Activated naive CD8-positive, alpha-beta T cell (primary cell): ENCODE results near the gene SPINDOC.

Experiments
- H3K27ac Mint-ChIP-seq: one replicate; pipeline ENCODE4 v1.8.0; 2021; ENCODE audit warnings: mixed read lengths
- H3K27me3 Mint-ChIP-seq: one replicate; pipeline ENCODE4 v1.8.0; 2021; ENCODE audit warnings: mixed read lengths
- H3K36me3 Mint-ChIP-seq: one replicate; pipeline ENCODE4 v1.8.0; 2021; ENCODE audit warnings: mixed read lengths
- H3K4me1 Mint-ChIP-seq: one replicate; pipeline ENCODE4 v1.8.0; 2021; ENCODE audit warnings: low read depth, mixed read lengths
- H3K4me3 Mint-ChIP-seq: one replicate; pipeline ENCODE4 v1.8.0; 2021; ENCODE audit warnings: mild to moderate bottlenecking, mixed read lengths
- H3K9me3 Mint-ChIP-seq: one replicate; pipeline ENCODE4 v1.8.0; 2021; ENCODE audit warnings: low read depth, mixed read lengths

Gene SPINDOC

GRCh38 chr11:63813563-63814382 is 517 bp downstream of the SPINDOC start:
- H3K27ac Mint-ChIP-seq: peak overlapping the region; percentile 22
- no peaks in the 10 kb centered on the region for H3K27me3 Mint-ChIP-seq
- no peaks in the 10 kb centered on the region for H3K36me3 Mint-ChIP-seq
- peak overlapping the region; percentile 84 for H3K4me3 Mint-ChIP-seq
- H3K4me1 Mint-ChIP-seq: peaks cover 22% of the 10 kb centered on the region
- H3K9me3 Mint-ChIP-seq: no peaks in the 10 kb centered on the region

- peak overlapping the region; percentile 84 for H3K4me3 Mint-ChIP-seq
- peak overlapping the region; percentile 22 for H3K27ac Mint-ChIP-seq
- H3K4me1 Mint-ChIP-seq: peaks cover 22% of the 10 kb centered on the region
- H3K36me3 Mint-ChIP-seq: no peaks in the 10 kb centered on the region
- H3K9me3 Mint-ChIP-seq: no peaks in the 10 kb centered on the region
- no peaks in the 10 kb centered on the region for H3K27me3 Mint-ChIP-seq
Measured at GRCh38 chr11:63814383-63814736, 1.1 kb downstream of the SPINDOC start.

DNA sequence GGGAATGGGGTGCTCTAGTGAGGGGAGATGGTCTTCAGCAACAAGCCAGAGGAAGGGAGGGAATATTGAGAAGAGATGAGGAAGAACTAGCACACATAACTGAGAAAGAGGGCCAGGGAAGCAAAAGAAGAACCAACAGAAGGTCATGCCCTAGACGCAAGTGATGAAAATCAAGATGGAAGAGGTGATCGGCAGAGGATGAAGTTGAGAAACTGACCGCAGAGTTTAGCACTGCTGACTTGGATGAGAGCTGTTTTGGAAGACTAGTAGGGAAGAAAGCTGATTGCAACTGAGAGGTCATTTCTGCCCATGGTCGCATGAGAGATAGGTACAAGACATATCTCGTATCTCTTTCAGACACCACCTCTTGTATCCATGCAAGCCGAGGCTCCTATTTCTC is 2.9 kb downstream of the SPINDOC start:
- H3K4me1 Mint-ChIP-seq: peaks cover 22% of the 10 kb centered on the region
- no peaks in the 10 kb centered on the region for H3K27me3 Mint-ChIP-seq
- H3K27ac Mint-ChIP-seq: no peak overlapping the region
- no peak overlapping the region for H3K4me3 Mint-ChIP-seq
- no peaks in the 10 kb centered on the region for H3K9me3 Mint-ChIP-seq
- H3K36me3 Mint-ChIP-seq: peaks cover 3% of the 10 kb centered on the region

- H3K4me3 Mint-ChIP-seq: no peak overlapping the region
- peaks cover 3% of the 10 kb centered on the region for H3K36me3 Mint-ChIP-seq
Measured at GRCh38 chr11:63816732-63817131, 3.5 kb downstream of the SPINDOC start.

GRCh38 chr11:63817758-63818498 is 4.7 kb downstream of the SPINDOC start:
- Mint-ChIP-seq H3K27me3 (no peaks in the 10 kb centered on the region), H3K4me1 (peaks cover 18% of the 10 kb centered on the region), H3K9me3 (no peaks in the 10 kb centered on the region), H3K27ac (no peak overlapping the region), H3K4me3 (no peak overlapping the region), H3K36me3 (peaks cover 9% of the 10 kb centered on the region)

More at GRCh38 chr11:63816732-63817131, 3.5 kb downstream of the SPINDOC start:
- H3K4me1 Mint-ChIP-seq: peaks cover 22% of the 10 kb centered on the region
- H3K9me3 Mint-ChIP-seq: no peaks in the 10 kb centered on the region
- no peaks in the 10 kb centered on the region for H3K27me3 Mint-ChIP-seq
- H3K27ac Mint-ChIP-seq: no peak overlapping the region

- peaks cover 18% of the 10 kb centered on the region for H3K4me1 Mint-ChIP-seq
- H3K27ac Mint-ChIP-seq: no peak overlapping the region
- no peaks in the 10 kb centered on the region for H3K27me3 Mint-ChIP-seq
- no peak overlapping the region for H3K4me3 Mint-ChIP-seq
- peaks cover 9% of the 10 kb centered on the region for H3K36me3 Mint-ChIP-seq
- no peaks in the 10 kb centered on the region for H3K9me3 Mint-ChIP-seq
Measured at GRCh38 chr11:63818609-63819008, 5.4 kb downstream of the SPINDOC start.

DNA sequence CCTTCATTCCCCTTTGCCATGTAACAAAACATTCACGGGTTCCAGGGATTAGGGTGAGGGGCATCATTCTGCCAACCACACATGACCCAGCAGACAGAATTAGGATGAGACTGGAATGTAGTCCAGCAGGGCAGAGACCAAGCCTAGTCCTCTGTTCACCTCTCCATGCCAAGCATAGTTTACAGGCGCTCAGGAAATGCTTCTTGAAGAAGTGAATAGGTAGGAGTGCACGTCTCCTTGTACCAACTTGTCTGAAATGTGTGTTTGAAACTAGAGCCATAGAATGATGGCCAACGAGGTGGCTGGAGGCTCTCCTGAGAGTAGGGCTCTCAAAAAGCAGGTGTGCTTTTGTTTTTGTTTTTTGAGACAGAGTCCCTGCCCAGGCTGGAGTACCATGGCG is 8.2 kb downstream of the SPINDOC start:
- H3K27me3 Mint-ChIP-seq: no peaks in the 10 kb centered on the region
- H3K27ac Mint-ChIP-seq: no peak overlapping the region
- no peaks in the 10 kb centered on the region for H3K4me1 Mint-ChIP-seq
- H3K36me3 Mint-ChIP-seq: peaks cover 9% of the 10 kb centered on the region
- no peaks in the 10 kb centered on the region for H3K9me3 Mint-ChIP-seq
- no peak overlapping the region for H3K4me3 Mint-ChIP-seq

GRCh38 chr11:63826471-63827190 is 13.4 kb downstream of the SPINDOC start:
- no peaks in the 10 kb centered on the region for H3K27me3 Mint-ChIP-seq
- peaks cover 6% of the 10 kb centered on the region for H3K36me3 Mint-ChIP-seq
- no peaks in the 10 kb centered on the region for H3K9me3 Mint-ChIP-seq
- no peaks in the 10 kb centered on the region for H3K4me1 Mint-ChIP-seq
- no peak overlapping the region for H3K4me3 Mint-ChIP-seq
- H3K27ac Mint-ChIP-seq: no peak overlapping the region

DNA sequence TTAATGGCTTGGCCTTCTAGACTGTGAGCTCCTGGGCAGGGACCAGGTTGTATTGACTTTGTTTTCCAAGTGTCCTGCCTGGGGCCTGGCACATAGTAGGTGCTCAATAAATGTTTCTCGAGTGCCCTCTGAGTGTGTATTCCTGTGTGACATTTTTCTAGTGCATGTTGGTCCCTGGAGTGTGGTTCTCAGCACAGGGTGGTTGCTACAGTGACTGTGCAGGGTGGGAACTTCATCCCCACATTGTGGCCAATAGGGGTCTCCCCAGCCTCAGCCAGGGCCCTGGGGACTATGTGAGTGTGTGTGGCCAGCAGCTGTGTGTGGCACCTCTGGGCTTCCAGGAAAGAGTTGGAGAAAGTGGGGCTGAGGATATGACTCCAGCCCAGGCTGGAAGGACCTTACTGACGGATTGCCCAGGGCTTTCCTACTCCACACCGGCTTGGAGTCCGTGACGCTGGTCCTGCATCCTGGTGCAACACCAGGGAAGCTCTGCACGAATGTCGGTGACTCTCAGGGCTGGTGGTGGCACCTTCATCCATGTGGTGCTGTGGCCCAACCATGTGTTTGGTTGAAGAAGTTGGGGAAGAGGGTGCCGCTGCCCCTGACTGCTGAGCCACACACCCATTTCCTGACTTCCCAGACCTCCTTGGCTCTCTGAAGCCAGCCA is 16.7 kb downstream of the SPINDOC start:
- Mint-ChIP-seq H3K4me3 (no peak overlapping the region), H3K9me3 (no peaks in the 10 kb centered on the region), H3K4me1 (peaks cover 2% of the 10 kb centered on the region), H3K36me3 (no peaks in the 10 kb centered on the region), H3K27ac (no peak overlapping the region), H3K27me3 (no peaks in the 10 kb centered on the region)

- Mint-ChIP-seq H3K36me3 (no peaks in the 10 kb centered on the region), H3K27ac (no peak overlapping the region), H3K4me3 (no peak overlapping the region), H3K4me1 (peaks cover 2% of the 10 kb centered on the region), H3K9me3 (no peaks in the 10 kb centered on the region), H3K27me3 (no peaks in the 10 kb centered on the region)
Measured at GRCh38 chr11:63831326-63831725, 18.1 kb downstream of the SPINDOC start.

GRCh38 chr11:63832336-63832735 is 19.1 kb downstream of the SPINDOC start:
- H3K36me3 Mint-ChIP-seq: no peaks in the 10 kb centered on the region
- H3K4me3 Mint-ChIP-seq: no peak overlapping the region
- H3K4me1 Mint-ChIP-seq: peaks cover 6% of the 10 kb centered on the region
- H3K27me3 Mint-ChIP-seq: no peaks in the 10 kb centered on the region
- no peaks in the 10 kb centered on the region for H3K9me3 Mint-ChIP-seq
- H3K27ac Mint-ChIP-seq: no peak overlapping the region

GRCh38 chr11:63833048-63833447 is 19.8 kb downstream of the SPINDOC start:
- Mint-ChIP-seq H3K9me3 (no peaks in the 10 kb centered on the region), H3K27me3 (no peaks in the 10 kb centered on the region), H3K27ac (no peak overlapping the region)

DNA sequence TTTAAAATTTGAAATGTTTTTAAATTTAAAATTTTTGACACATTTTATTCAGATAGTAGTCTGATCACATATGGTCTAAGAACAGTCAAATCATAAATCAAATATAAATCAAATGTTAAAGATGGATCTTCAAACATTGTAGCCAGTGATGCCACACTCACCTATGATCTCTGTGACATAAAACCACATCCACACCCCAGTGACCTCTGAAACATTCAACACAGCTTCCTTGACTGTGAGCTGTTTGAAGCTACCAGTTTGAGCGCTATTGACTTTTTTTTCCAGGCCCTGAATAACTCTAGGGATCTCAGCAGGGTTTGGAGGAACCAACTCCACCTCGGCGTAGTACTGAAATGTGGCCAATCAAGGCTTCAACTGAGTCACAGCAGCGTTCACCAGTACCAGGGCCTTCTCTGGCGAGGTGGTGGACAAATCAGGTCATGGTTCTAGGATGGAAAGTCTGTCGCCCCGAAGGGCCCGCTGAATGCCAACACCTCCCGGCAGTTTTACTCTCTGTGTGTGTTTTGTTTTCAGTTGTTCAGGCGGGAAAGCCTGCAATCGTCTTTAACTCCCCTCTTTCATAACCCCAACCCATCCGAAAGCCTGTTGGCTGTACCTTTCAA is 21.4 kb downstream of the SPINDOC start:
- peaks cover 17% of the 10 kb centered on the region for H3K4me1 Mint-ChIP-seq
- H3K36me3 Mint-ChIP-seq: no peaks in the 10 kb centered on the region
- H3K27me3 Mint-ChIP-seq: no peaks in the 10 kb centered on the region
- no peak overlapping the region for H3K4me3 Mint-ChIP-seq
- H3K9me3 Mint-ChIP-seq: no peaks in the 10 kb centered on the region
- H3K27ac Mint-ChIP-seq: no peak overlapping the region

More at GRCh38 chr11:63833048-63833447, 19.8 kb downstream of the SPINDOC start:
- Mint-ChIP-seq H3K36me3 (no peaks in the 10 kb centered on the region), H3K4me1 (peaks cover 13% of the 10 kb centered on the region), H3K4me3 (no peak overlapping the region)

DNA sequence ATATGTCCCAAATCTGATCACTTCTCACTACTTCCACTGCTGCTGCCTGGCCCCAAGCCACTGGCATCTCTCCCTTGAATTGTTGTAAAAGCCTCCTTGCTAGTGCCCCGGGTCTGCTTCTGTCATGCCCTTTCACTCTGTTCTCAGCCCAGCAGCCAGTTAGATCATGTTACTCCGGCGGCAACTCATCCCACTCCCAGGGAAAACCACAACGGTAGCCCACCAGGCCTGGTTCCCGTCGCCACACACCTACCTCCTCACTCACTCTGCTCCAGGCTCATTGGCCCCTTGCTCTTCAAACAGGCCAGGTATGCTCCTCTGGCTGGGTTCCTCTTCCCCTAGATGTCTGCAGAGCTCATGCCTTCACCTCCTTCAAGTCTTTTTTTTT is 21.9 kb downstream of the SPINDOC start:
- no peak overlapping the region for H3K4me3 Mint-ChIP-seq
- H3K27ac Mint-ChIP-seq: no peak overlapping the region
- no peaks in the 10 kb centered on the region for H3K9me3 Mint-ChIP-seq
- H3K27me3 Mint-ChIP-seq: no peaks in the 10 kb centered on the region
- no peaks in the 10 kb centered on the region for H3K36me3 Mint-ChIP-seq
- H3K4me1 Mint-ChIP-seq: peaks cover 21% of the 10 kb centered on the region
